Spinal cord (tissue), 10 donors: ENCODE results near the gene CAMK1D. TPM values are rescaled to one million over a fixed set of nuclear protein-coding genes. Genes with fewer than 3 reads are reported as not detected.

ENCODE experiments used
- DNase-seq, 6 donors: peaks; one replicate each; pipeline versions ENCODE4 v3.0.0 to v3.0.0-alpha.2; 2013 to 2015; ENCODE audit warnings: low spot score in 6 of 6, low read depth in 4 of 6
- H3K27ac ChIP-seq: one replicate; pipeline ENCODE4 v1.5.1; 2013; ENCODE audit warnings: low read depth, low read length, control low read depth
- H3K27me3 ChIP-seq: one replicate; pipeline ENCODE4 v1.6.1; 2013; ENCODE audit warnings: low read length; ENCODE audit not compliant: control insufficient read depth, insufficient read depth
- H3K36me3 ChIP-seq: one replicate; pipeline ENCODE4 v1.6.1; 2013; ENCODE audit warnings: low read length; ENCODE audit not compliant: control insufficient read depth, insufficient read depth
- H3K4me1 ChIP-seq: one replicate; pipeline ENCODE4 v1.6.1; 2013; ENCODE audit warnings: low read length; ENCODE audit not compliant: control insufficient read depth, insufficient read depth
- H3K4me3 ChIP-seq: one replicate; pipeline ENCODE4 v1.5.1; 2013; ENCODE audit warnings: low read depth, low read length, control low read depth
- H3K9me3 ChIP-seq: one replicate; pipeline ENCODE4 v1.6.1; 2013; ENCODE audit warnings: low read length; ENCODE audit not compliant: control insufficient read depth, insufficient read depth
- WGBS: methylation state at CpG from one replicate; pipeline ENCODE4 v1.1.5; 2013; ENCODE audit warnings: missing lambda C conversion rate; ENCODE audit not compliant: insufficient coverage; 5-methylcytosine and 5-hydroxymethylcytosine counted together
- polyA plus RNA-seq, 2 donors: library from polyadenylated mRNA; unstranded; fragments of 120-200 nt; gene quantifications; one replicate each; pipeline ENCODE4 v1.2.1, GENCODE V29; 2013; ENCODE audit not compliant: insufficient read length in 2 of 2
- total RNA-seq, 2 donors: library from RNA; depleted of rRNA in 1 of 2; stranded (reverse); fragments of 120-200 nt in 1 of 2; fragments of >200 nt in 1 of 2; gene quantifications; one replicate each; pipeline versions ENCODE4 v1.2.3 to v1.2.4, GENCODE V29; 2013 to 2014
- donor health status: healthy.

Gene CAMK1D
- total and polyA plus RNA-seq, 4 donors = 25.2 to 39.0 (median 33.9) TPM

GRCh38 chr10:12668634-12669033, 319.3 kb downstream of the CAMK1D start:
- DNase-seq = no peak
- Histone ChIP-seq H3K27ac (no peak overlapping the region), H3K4me1 (no peaks in the 10 kb centered on the region), H3K4me3 (no peak overlapping the region), H3K9me3 (no peaks in the 10 kb centered on the region), H3K27me3 (no peaks in the 10 kb centered on the region), H3K36me3 (no peaks in the 10 kb centered on the region)
- WGBS = no CpG with 5 or more reads among the region's 6 CpGs

- Histone ChIP-seq H3K4me1 (no peaks in the 10 kb centered on the region), H3K27me3 (no peaks in the 10 kb centered on the region), H3K36me3 (no peaks in the 10 kb centered on the region), H3K9me3 (no peaks in the 10 kb centered on the region), H3K27ac (no peak overlapping the region), H3K4me3 (no peak overlapping the region)
- WGBS = 100% methylated on average over 2 of the region's 7 CpGs
- DNase-seq = no peak
Measured at GRCh38 chr10:12670004-12670403, 320.7 kb downstream of the CAMK1D start.

- no peaks in the 10 kb centered on the region for H3K4me1 ChIP-seq
- H3K27ac ChIP-seq = no peak overlapping the region
- no peaks in the 10 kb centered on the region for H3K9me3 ChIP-seq
- peak in 1 of 6 donors; percentile 77 for DNase-seq
- H3K36me3 ChIP-seq = no peaks in the 10 kb centered on the region
- no peaks in the 10 kb centered on the region for H3K27me3 ChIP-seq
- H3K4me3 ChIP-seq = no peak overlapping the region
Measured at GRCh38 chr10:12675186-12675585, 325.8 kb downstream of the CAMK1D start.

- Histone ChIP-seq H3K27me3 (no peaks in the 10 kb centered on the region), H3K36me3 (no peaks in the 10 kb centered on the region), H3K4me3 (no peak overlapping the region), H3K27ac (no peak overlapping the region), H3K9me3 (no peaks in the 10 kb centered on the region), H3K4me1 (peaks cover 4% of the 10 kb centered on the region)
- 93% methylated on average over 6 of the region's 6 CpGs for WGBS
- DNase-seq = no peak
Measured at GRCh38 chr10:12679636-12680035, 330.3 kb downstream of the CAMK1D start.

GRCh38 chr10:12681252-12681651, 331.9 kb downstream of the CAMK1D start:
- Histone ChIP-seq H3K36me3 (no peaks in the 10 kb centered on the region), H3K27me3 (no peaks in the 10 kb centered on the region), H3K4me3 (no peak overlapping the region), H3K9me3 (no peaks in the 10 kb centered on the region), H3K4me1 (peaks cover 4% of the 10 kb centered on the region), H3K27ac (no peak overlapping the region)
- WGBS = 76% methylated on average over 3 of the region's 5 CpGs
- DNase-seq = peak in 1 of 6 donors; percentile 44

GRCh38 chr10:12684784-12685183, 335.4 kb downstream of the CAMK1D start:
- Histone ChIP-seq H3K36me3 (no peaks in the 10 kb centered on the region), H3K27ac (no peak overlapping the region), H3K27me3 (no peaks in the 10 kb centered on the region), H3K9me3 (no peaks in the 10 kb centered on the region), H3K4me1 (peaks cover 4% of the 10 kb centered on the region), H3K4me3 (no peak overlapping the region)
- 96% methylated on average over 8 of the region's 8 CpGs for WGBS
- no peak for DNase-seq

GRCh38 chr10:12685261-12686058, 336.1 kb downstream of the CAMK1D start:
- H3K27me3 ChIP-seq = no peaks in the 10 kb centered on the region
- no peak overlapping the region for H3K4me3 ChIP-seq
- H3K27ac ChIP-seq = no peak overlapping the region
- peaks cover 4% of the 10 kb centered on the region for H3K4me1 ChIP-seq
- no peaks in the 10 kb centered on the region for H3K36me3 ChIP-seq
- peak in 1 of 6 donors; percentile 25 for DNase-seq
- 70% methylated on average over 2 of the region's 11 CpGs for WGBS
- H3K9me3 ChIP-seq = no peaks in the 10 kb centered on the region

GRCh38 chr10:12687996-12688395, 338.6 kb downstream of the CAMK1D start:
- H3K4me1 ChIP-seq = no peaks in the 10 kb centered on the region
- no peaks in the 10 kb centered on the region for H3K27me3 ChIP-seq
- WGBS = no CpG with 5 or more reads among the region's 4 CpGs
- H3K9me3 ChIP-seq = no peaks in the 10 kb centered on the region
- H3K27ac ChIP-seq = no peak overlapping the region
- H3K4me3 ChIP-seq = no peak overlapping the region
- DNase-seq = no peak
- H3K36me3 ChIP-seq = no peaks in the 10 kb centered on the region

GRCh38 chr10:12689893-12690292, 340.5 kb downstream of the CAMK1D start:
- 95% methylated on average over 4 of the region's 6 CpGs for WGBS
- no peaks in the 10 kb centered on the region for H3K27me3 ChIP-seq
- no peaks in the 10 kb centered on the region for H3K9me3 ChIP-seq
- H3K36me3 ChIP-seq = no peaks in the 10 kb centered on the region
- no peak overlapping the region for H3K27ac ChIP-seq
- no peak overlapping the region for H3K4me3 ChIP-seq
- H3K4me1 ChIP-seq = no peaks in the 10 kb centered on the region
- DNase-seq = no peak

GRCh38 chr10:12690525-12691126, 341.3 kb downstream of the CAMK1D start:
- no peaks in the 10 kb centered on the region for H3K4me1 ChIP-seq
- no peak overlapping the region for H3K27ac ChIP-seq
- DNase-seq = no peak
- H3K9me3 ChIP-seq = no peaks in the 10 kb centered on the region
- H3K36me3 ChIP-seq = no peaks in the 10 kb centered on the region
- 48% methylated on average over 5 of the region's 10 CpGs for WGBS
- H3K27me3 ChIP-seq = no peaks in the 10 kb centered on the region
- H3K4me3 ChIP-seq = no peak overlapping the region
